NCI-H1105 (cell line): ENCODE measurements around the gene TMEM128.
"Not testable (repeated sequence)": the region's sequence is repeated elsewhere in the genome, so short reads cannot be mapped to it uniquely, and the experiment has no call there.

ENCODE experiments used
- DNase-seq: peaks from one replicate; lab custom pipeline; 2025; lab: John Stamatoyannopoulos, UW

Gene TMEM128

DNA sequence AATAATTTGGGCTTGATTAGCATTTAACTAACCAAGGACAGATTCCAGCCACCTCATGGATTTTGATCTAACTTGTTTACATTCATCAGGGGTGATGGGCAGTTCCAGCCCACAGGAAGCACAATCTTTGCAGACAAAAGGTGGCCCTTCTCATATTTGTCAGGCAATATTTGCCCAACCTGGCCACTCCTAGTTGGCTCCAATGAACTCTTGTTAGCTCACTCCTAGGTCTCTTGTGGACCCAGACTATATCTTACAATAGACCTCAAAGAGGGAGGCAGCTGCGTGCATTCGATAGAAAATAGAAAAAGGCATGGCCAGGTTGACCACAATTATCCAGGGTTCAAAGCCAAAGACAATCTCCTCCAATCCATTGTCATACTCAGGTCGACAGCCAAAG is 59.5 kb downstream of the TMEM128 start:
- not testable (repeated sequence) for DNase-seq
